22Rv1 (cell line): Measurements from ENCODE around the gene RGL1.

ENCODE experiments used
- CTCF ChIP-seq: fragments of 450-650 bp; IDR thresholded peaks from 2 replicates; pipeline ENCODE4 v1.5.1; 2017; ENCODE audit warnings: mild to moderate bottlenecking
- ZFX ChIP-seq: fragments of 450-650 bp; IDR thresholded peaks from 2 replicates; pipeline ENCODE4 v1.6.1; 2017; ENCODE audit warnings: antibody characterized with exemption, borderline replicate concordance

GRCh38 chr1:183783342-183783741 lies 21.6 kb upstream of the RGL1 start:
- TF ChIP-seq CTCF (no peak), ZFX (no peak)
